Right kidney (tissue), 1 donor: ENCODE measurements around the gene GRIFIN.

Source experiments
- DNase-seq: peaks from one replicate; pipeline ENCODE4 v3.0.0-alpha.2; 2016

GRIFIN gene

GRCh38 chr7:2512713-2513112 lies 36.5 kb upstream of the GRIFIN start:
- no peak for DNase-seq

- no peak for DNase-seq
Observed at GRCh38 chr7:2512179-2512661, 36.0 kb upstream of the GRIFIN start.

- DNase-seq: no peak
Observed at GRCh38 chr7:2511769-2512168, 35.6 kb upstream of the GRIFIN start.

DNA sequence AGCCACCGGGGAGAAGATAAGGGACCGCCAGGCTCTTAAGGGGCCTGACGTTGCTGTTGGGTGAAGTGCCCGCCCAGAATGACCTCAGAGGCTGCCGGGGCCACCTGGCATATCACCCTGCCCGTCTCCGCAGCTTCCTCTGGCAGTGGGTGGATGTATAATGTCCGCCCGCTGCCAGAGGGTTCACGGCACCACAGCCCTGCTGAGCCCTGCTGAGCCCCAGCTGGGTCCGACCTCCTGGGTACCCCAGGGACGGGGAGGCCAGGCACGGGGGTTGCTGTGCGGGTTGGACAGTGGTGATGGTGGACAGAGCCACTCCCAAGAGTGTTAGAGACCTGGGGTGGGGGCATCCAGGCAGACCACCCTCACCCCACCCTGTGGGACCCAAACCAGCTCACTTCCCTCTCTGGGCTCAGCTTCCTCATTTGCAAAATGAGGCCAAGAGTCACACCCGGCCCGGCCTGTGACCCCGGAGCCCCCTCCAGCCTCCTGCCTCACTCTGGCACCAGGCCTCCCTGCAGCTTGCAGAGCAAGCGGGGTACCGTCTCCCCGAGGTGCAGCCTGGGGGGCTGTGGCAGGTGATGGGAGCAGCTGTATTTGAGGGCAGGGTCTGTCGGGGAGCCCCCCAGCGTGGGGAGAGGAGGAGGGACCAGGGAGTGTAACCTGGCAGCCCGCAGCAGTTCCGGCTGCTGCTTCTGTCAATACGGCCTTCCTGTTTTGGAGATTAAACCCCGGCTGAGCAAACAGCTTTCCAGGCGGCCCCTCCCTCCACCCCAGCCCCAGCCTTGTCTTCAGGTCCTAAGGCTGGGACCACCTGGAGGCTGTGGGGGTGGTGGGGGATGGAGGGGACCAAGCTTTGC lies 34.9 kb upstream of the GRIFIN start:
- DNase-seq: no peak

- DNase-seq: no peak
Observed at GRCh38 chr7:2510130-2510776, 34.1 kb upstream of the GRIFIN start.

- DNase-seq: no peak
Observed at GRCh38 chr7:2509298-2509906, 33.2 kb upstream of the GRIFIN start.

GRCh38 chr7:2508327-2509215 lies 32.4 kb upstream of the GRIFIN start:
- DNase-seq: peak; percentile 80

DNA sequence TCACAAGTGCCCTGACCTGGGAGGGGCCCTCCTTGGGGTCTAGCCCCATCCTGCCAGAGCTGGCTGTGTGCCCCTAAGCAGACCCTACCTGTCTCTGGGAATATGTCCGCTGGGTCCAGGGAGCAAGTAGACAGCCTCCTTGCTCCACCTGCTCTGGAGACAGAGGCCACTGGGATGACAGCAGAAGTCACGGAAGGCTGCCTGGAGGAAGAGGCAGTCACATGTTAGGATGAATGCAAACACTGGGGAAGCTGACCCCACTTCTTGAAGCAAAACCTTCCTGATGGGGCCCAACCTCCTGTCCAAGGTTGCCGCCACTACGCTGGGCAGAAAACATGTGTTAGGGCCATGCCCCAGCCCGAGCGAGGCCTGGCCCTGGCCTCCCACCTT lies 31.7 kb upstream of the GRIFIN start:
- no peak for DNase-seq

GRCh38 chr7:2507208-2507916 lies 31.2 kb upstream of the GRIFIN start:
- DNase-seq: no peak

- no peak for DNase-seq
Observed at GRCh38 chr7:2505401-2505800, 29.2 kb upstream of the GRIFIN start.

GRCh38 chr7:2504889-2505375 lies 28.7 kb upstream of the GRIFIN start:
- DNase-seq: no peak

GRCh38 chr7:2504128-2504888 lies 28.1 kb upstream of the GRIFIN start:
- DNase-seq: no peak

GRCh38 chr7:2503056-2503941 lies 27.1 kb upstream of the GRIFIN start:
- DNase-seq: no peak

DNA sequence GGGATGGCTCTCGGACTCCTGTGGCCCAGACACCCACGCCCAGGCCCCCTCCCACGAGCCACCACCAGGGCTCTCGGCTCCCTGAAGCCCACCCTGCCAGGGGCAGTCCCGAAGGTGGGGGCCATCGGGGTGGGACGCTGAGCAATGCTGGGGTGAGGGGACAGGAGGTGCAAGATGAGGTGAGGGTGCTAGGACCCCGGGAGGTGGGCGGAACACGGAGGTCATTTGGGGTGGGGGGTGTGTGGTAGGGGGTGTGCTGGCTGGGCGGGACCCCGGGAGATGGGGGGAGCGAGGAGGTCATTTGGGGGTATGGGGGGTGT lies 26.4 kb upstream of the GRIFIN start:
- no peak for DNase-seq

GRCh38 chr7:2501947-2502646 lies 25.9 kb upstream of the GRIFIN start:
- no peak for DNase-seq

DNA sequence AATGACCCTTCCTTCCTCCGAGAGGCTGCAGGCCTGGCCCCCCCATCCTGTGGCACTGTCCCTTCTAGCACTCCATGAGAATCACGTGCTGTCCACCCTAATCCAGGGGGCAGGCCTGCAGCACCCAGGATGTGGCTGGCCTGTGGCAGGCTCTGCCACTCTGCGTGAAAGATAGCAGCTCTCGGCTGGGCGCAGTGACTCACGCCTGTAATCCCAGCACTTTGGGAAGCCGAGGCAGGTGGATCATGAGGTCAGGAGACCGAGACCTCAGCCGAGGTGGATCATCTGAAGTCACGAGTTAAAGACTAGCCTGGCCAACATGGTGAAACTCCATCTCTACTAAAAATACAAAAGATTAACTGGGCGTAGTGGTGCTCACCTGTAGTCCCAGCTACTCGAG lies 24.5 kb upstream of the GRIFIN start:
- no peak for DNase-seq

DNA sequence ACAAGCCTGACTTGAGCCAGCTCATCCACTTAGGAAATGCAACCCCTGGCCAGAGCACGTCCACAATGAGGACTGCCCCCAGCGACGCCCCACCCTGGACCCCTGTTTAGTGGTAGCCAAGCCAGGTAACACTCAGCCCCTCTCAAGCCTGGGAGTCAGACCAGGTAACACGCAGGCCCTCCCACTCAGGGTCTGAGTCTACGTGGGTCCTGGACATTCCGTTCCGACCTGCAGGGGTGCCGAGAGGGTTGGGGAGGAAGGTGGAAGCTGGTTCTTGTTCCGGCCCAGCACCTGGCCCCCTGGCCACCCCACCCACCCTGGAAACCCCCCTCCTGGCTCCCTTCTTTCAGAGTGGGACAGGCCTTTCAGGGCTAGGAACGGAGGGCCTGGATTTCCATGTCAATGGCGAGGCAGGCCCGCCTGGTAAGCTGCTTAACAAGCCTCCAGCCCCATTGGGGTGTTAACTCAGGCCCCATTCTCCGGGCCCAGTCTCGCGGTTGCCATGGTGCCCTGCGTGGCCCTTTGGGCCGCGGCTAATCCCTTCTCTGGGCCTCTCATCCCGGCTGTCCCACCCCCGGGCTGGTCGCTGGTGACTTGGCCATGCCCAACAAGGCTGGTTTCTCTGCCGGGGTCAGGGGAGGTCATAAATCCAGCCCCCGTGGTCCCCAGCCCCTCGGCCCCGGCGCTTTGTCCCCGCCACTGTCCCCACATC lies 23.7 kb upstream of the GRIFIN start:
- peak; percentile 19 for DNase-seq

GRCh38 chr7:2499181-2499580 lies 23.0 kb upstream of the GRIFIN start:
- peak; percentile 21 for DNase-seq
